ENCODE data around the gene CYP27B1. TPM values are rescaled to one million over a fixed set of nuclear protein-coding genes. Genes with fewer than 3 reads are reported as not detected.

Gene CYP27B1
- total and polyA plus RNA-seq, 10 of the 15 experiments (the other 5 are each of a cell fraction or from before 2014, with no cell fraction given) = 0.10 to 2.7 (median 1.1) TPM

- TF ChIP-seq, protein P1, sequence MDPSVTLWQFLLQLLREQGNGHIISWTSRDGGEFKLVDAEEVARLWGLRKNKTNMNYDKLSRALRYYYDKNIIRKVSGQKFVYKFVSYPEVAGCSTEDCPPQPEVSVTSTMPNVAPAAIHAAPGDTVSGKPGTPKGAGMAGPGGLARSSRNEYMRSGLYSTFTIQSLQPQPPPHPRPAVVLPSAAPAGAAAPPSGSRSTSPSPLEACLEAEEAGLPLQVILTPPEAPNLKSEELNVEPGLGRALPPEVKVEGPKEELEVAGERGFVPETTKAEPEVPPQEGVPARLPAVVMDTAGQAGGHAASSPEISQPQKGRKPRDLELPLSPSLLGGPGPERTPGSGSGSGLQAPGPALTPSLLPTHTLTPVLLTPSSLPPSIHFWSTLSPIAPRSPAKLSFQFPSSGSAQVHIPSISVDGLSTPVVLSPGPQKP (IDR thresholded peaks at IDR 0.05; ENCODE audit: low read depth, low read length) = peak; percentile 61; the same call in 1 of the 2 replicates
- TF ChIP-seq GATAD2B (conservative IDR thresholded peaks at IDR 0.05; ENCODE audit: low read depth) (peak; percentile 50; the same call in 1 of the 2 replicates), HDGF (IDR thresholded peaks at IDR 0.05) (no peak; the same call in 1 of the 2 replicates), NR2C1 (IDR thresholded peaks at IDR 0.05) (no peak), TCF12 (IDR thresholded peaks at IDR 0.05; ENCODE audit: low read depth, low read length) (0 out of 2 replicates have a peak, but pooled peaks have one; percentile 58), HDAC6 (IDR thresholded peaks at IDR 0.05; ENCODE audit: unreplicated experiment) (no peak), SP1 (IDR thresholded peaks at IDR 0.05; ENCODE audit: low read depth, low read length) (peak; percentile 59), RELB (IDR thresholded peaks at IDR 0.05; ENCODE audit: low read depth) (peak; percentile 99), CBX5 (IDR thresholded peaks at IDR 0.05; ENCODE audit: low read depth) (peak; percentile 61; the same call in 1 of the 2 replicates), SUZ12 (IDR thresholded peaks at IDR 0.05; ENCODE audit: unreplicated experiment) (no peak), JUNB (IDR thresholded peaks at IDR 0.05) (no peak), ETV6 (conservative IDR thresholded peaks at IDR 0.05 in 1 of 2, IDR thresholded peaks at IDR 0.05 in 1 of 2; ENCODE audit: borderline replicate concordance in 1 of 2, low read depth in 1 of 2) (no peak), EGR1 (IDR thresholded peaks at IDR 0.05; ENCODE audit: borderline replicate concordance in 1 of 2, low read depth in 2 of 2, low read length in 2 of 2) (peak in 1 of 2 experiments; percentile 87; a peak in 2 of 3 replicates), PKNOX1 (IDR thresholded peaks at IDR 0.05) (peak; percentile 8; the same call in 1 of the 2 replicates), MYC (IDR thresholded peaks at IDR 0.05; ENCODE audit: insufficient read depth, insufficient read length, insufficient replicate concordance, low read length, severe bottlenecking) (peak; percentile 86), POLR2AphosphoS2 (IDR thresholded peaks at IDR 0.05; ENCODE audit: low read depth, low read length) (peak; percentile 74; the same call in 1 of the 2 replicates), ZNF24 (IDR thresholded peaks at IDR 0.05) (peak; percentile 43; the same call in 1 of the 2 replicates), NBN (IDR thresholded peaks at IDR 0.05) (peak; percentile 94), NR2C2 (IDR thresholded peaks at IDR 0.05; ENCODE audit: borderline replicate concordance, control insufficient read depth, insufficient read length, low read depth) (no peak), NFIC (IDR thresholded peaks at IDR 0.05; ENCODE audit: low read depth, low read length) (no peak), CHD1 (IDR thresholded peaks at IDR 0.05; ENCODE audit: low read depth, low read length) (no peak), RCOR1 (conservative IDR thresholded peaks at IDR 0.05; ENCODE audit: low read depth, low read length) (no peak), ZBED1 (IDR thresholded peaks at IDR 0.05; ENCODE audit: borderline replicate concordance) (peak; percentile 52; the same call in 1 of the 2 replicates)
- TF ChIP-seq, protein P2, sequence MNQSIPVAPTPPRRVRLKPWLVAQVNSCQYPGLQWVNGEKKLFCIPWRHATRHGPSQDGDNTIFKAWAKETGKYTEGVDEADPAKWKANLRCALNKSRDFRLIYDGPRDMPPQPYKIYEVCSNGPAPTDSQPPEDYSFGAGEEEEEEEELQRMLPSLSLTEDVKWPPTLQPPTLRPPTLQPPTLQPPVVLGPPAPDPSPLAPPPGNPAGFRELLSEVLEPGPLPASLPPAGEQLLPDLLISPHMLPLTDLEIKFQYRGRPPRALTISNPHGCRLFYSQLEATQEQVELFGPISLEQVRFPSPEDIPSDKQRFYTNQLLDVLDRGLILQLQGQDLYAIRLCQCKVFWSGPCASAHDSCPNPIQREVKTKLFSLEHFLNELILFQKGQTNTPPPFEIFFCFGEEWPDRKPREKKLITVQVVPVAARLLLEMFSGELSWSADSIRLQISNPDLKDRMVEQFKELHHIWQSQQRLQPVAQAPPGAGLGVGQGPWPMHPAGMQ (IDR thresholded peaks at IDR 0.05; ENCODE audit: borderline replicate concordance) = no peak
- TF ChIP-seq, protein P3, sequence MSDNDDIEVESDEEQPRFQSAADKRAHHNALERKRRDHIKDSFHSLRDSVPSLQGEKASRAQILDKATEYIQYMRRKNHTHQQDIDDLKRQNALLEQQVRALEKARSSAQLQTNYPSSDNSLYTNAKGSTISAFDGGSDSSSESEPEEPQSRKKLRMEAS (IDR thresholded peaks at IDR 0.05; ENCODE audit: low read depth, low read length) = peak; percentile 83
These were observed 16.0 kb upstream of the CYP27B1 start, which contains the start of gene TSFM (continued) for GRCh38 chr12:57782608-57783465.

All from GM12878 (cell line).